ENCODE results near the gene SHC3. TPM values are rescaled to one million over a fixed set of nuclear protein-coding genes. Genes with fewer than 3 reads are reported as not detected.

Gene SHC3
- total RNA-seq, 1 donor: 26.5 TPM

GRCh38 chr9:88968799-88969198 lies 209.8 kb downstream of the SHC3 start:
- H3K4me3 ChIP-seq (ENCODE audit: low read depth, low read length): no peak overlapping the region
- no peak for DNase-seq (ENCODE audit: low read depth)
- no peak for TF ChIP-seq CTCF (IDR thresholded peaks at IDR 0.05; ENCODE audit: insufficient read depth, low read length)

- DNase-seq (ENCODE audit: low read depth): no peak
- no peak for TF ChIP-seq CTCF (IDR thresholded peaks at IDR 0.05; ENCODE audit: insufficient read depth, low read length)
- no peak overlapping the region for H3K4me3 ChIP-seq (ENCODE audit: low read depth, low read length)
These were observed 211.5 kb downstream of the SHC3 start for GRCh38 chr9:88966894-88967676.

- TF ChIP-seq CTCF (IDR thresholded peaks at IDR 0.05; ENCODE audit: insufficient read depth, low read length): no peak
- no peak for DNase-seq (ENCODE audit: low read depth)
- no peak overlapping the region for H3K4me3 ChIP-seq (ENCODE audit: low read depth, low read length)
These were observed 213.1 kb downstream of the SHC3 start for GRCh38 chr9:88965473-88965872.

GRCh38 chr9:88960632-88961031 lies 218.0 kb downstream of the SHC3 start:
- TF ChIP-seq CTCF (IDR thresholded peaks at IDR 0.05; ENCODE audit: insufficient read depth, low read length): no peak
- DNase-seq (ENCODE audit: low read depth): no peak
- H3K4me3 ChIP-seq (ENCODE audit: low read depth, low read length): no peak overlapping the region

GRCh38 chr9:88959727-88960469 lies 218.7 kb downstream of the SHC3 start:
- no peak for TF ChIP-seq CTCF (IDR thresholded peaks at IDR 0.05; ENCODE audit: insufficient read depth, low read length)
- H3K4me3 ChIP-seq (ENCODE audit: low read depth, low read length): no peak overlapping the region
- DNase-seq (ENCODE audit: low read depth): no peak

- TF ChIP-seq CTCF (IDR thresholded peaks at IDR 0.05; ENCODE audit: insufficient read depth, low read length): no peak
- H3K4me3 ChIP-seq (ENCODE audit: low read depth, low read length): no peak overlapping the region
- no peak for DNase-seq (ENCODE audit: low read depth)
These were observed 221.1 kb downstream of the SHC3 start for GRCh38 chr9:88957526-88957925.

Other genes with a start within 250 kb of the SHC3 start
- gene S1PR3, start 187.3 kb downstream of the SHC3 start, total RNA-seq (ENCODE audit: low replicate concordance): 12.8 and 31.1 TPM in 2 replicates
- 4.2 and 104 TPM in 2 replicates for gene CKS2, start 132.4 kb upstream of the SHC3 start, total RNA-seq (ENCODE audit: low replicate concordance)
- gene SECISBP2, start 139.7 kb upstream of the SHC3 start, total RNA-seq (ENCODE audit: low replicate concordance): 28.4 and 32.6 TPM in 2 replicates

Measured in fibroblast of the aortic adventitia (primary cell).